Measurements from ENCODE around the gene EDRF1.

DNA sequence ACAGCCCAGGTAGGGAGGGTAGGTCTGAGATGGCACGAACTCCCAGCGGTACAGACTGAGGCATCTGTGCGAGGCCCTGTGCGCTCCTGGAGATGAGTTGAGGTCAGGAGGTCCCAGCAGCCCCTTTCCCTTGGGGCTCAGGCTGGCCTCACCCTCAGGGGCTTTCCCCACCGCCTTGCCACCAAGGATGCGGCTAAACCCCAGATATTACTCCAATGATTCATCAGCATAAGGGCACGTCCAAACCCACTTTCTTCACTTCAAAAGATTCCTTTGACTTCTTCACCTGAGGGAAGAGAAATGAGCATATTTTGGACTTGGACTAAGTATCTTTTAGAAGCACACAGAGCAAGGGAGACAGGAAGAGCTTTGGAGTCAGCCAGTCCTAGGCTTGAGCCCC, 83.2 kb downstream of the EDRF1 start:
- TF ChIP-seq ZFP30 (CRISPR knock-in tag; IDR thresholded peaks at IDR 0.05) (no peak), RARB (CRISPR knock-in tag; IDR thresholded peaks at IDR 0.05) (no peak), ISL1 (CRISPR knock-in tag; IDR thresholded peaks at IDR 0.05) (no peak), CSDC2 (CRISPR knock-in tag; IDR thresholded peaks at IDR 0.05) (no peak), TSHZ2 (CRISPR knock-in tag; IDR thresholded peaks at IDR 0.05) (no peak), ZNF8 (CRISPR knock-in tag; IDR thresholded peaks at IDR 0.05) (no peak)
- TF ChIP-seq, protein P1, sequence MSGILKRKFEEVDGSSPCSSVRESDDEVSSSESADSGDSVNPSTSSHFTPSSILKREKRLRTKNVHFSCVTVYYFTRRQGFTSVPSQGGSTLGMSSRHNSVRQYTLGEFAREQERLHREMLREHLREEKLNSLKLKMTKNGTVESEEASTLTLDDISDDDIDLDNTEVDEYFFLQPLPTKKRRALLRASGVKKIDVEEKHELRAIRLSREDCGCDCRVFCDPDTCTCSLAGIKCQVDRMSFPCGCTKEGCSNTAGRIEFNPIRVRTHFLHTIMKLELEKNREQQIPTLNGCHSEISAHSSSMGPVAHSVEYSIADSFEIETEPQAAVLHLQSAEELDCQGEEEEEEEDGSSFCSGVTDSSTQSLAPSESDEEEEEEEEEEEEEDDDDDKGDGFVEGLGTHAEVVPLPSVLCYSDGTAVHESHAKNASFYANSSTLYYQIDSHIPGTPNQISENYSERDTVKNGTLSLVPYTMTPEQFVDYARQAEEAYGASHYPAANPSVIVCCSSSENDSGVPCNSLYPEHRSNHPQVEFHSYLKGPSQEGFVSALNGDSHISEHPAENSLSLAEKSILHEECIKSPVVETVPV (CRISPR knock-in tag; IDR thresholded peaks at IDR 0.05), result no peak
- TF ChIP-seq, protein P2, sequence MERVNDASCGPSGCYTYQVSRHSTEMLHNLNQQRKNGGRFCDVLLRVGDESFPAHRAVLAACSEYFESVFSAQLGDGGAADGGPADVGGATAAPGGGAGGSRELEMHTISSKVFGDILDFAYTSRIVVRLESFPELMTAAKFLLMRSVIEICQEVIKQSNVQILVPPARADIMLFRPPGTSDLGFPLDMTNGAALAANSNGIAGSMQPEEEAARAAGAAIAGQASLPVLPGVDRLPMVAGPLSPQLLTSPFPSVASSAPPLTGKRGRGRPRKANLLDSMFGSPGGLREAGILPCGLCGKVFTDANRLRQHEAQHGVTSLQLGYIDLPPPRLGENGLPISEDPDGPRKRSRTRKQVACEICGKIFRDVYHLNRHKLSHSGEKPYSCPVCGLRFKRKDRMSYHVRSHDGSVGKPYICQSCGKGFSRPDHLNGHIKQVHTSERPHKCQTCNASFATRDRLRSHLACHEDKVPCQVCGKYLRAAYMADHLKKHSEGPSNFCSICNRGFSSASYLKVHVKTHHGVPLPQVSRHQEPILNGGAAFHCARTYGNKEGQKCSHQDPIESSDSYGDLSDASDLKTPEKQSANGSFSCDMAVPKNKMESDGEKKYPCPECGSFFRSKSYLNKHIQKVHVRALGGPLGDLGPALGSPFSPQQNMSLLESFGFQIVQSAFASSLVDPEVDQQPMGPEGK (CRISPR knock-in tag; IDR thresholded peaks at IDR 0.05; ENCODE audit: borderline replicate concordance), result no peak
